GM21381 (cell line): ENCODE results near the gene HOXD13.
A peak's percentile ranks its signal among the peaks of the same experiment; 100 is the strongest.

Source experiments
- ATAC-seq: cut with Tn5 transposase; IDR thresholded peaks from one replicate; pipeline ENCODE4 v1.9.1; 2021; ENCODE audit warnings: mild to moderate bottlenecking, moderate library complexity; ENCODE audit not compliant: unreplicated experiment

HOXD13 gene

GRCh38 chr2:176093145-176093897 lies 800 bp downstream of the HOXD13 start:
- no peak for ATAC-seq

DNA sequence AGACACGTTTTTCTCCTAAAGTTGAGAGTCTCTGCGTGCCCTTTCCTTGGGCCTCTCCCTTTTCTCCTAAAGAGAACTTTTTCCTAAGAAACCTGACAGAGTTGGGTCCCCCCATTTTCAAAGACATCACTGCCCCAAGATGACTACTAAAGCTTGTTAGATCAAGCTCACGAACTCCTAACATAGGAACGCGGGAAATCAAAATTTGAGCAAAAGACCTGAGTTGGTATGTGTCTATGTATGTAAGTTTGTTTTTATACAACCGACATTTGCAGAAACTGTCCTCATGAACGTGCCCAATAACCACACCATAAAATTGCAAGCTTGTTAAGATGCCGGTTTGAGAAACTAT lies 1.4 kb downstream of the HOXD13 start:
- ATAC-seq, result no peak

DNA sequence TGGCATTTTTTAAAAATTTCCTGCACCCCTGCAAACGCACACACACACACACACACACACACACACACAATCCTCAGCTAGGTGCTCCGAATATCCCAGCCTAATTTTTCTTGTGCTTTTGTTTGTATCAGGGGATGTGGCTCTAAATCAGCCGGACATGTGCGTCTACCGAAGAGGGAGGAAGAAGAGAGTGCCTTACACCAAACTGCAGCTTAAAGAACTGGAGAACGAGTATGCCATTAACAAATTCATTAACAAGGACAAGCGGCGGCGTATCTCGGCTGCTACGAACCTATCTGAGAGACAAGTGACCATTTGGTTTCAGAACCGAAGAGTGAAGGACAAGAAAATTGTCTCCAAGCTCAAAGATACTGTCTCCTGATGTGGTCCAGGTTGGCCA lies 1.8 kb downstream of the HOXD13 start:
- no peak for ATAC-seq

- ATAC-seq, result no peak
These were observed 2.9 kb downstream of the HOXD13 start for GRCh38 chr2:176095421-176095820.

GRCh38 chr2:176096243-176096985 lies 3.9 kb downstream of the HOXD13 start:
- ATAC-seq, result no peak

GRCh38 chr2:176096986-176097819 lies 4.7 kb downstream of the HOXD13 start:
- peak; percentile 86 for ATAC-seq

- ATAC-seq, result no peak
These were observed 5.4 kb downstream of the HOXD13 start for GRCh38 chr2:176097820-176098365.

- no peak for ATAC-seq
These were observed 6.0 kb downstream of the HOXD13 start for GRCh38 chr2:176098366-176099158.

- ATAC-seq, result no peak
These were observed 6.7 kb downstream of the HOXD13 start for GRCh38 chr2:176099159-176099727.

- no peak for ATAC-seq
These were observed 7.4 kb downstream of the HOXD13 start, which contains the start of gene HOXD12 for GRCh38 chr2:176099728-176100546. Gene HOXD12 (plus strand): TSS chr2:176099795. CDS start chr2:176099802, 7 bp downstream.

DNA sequence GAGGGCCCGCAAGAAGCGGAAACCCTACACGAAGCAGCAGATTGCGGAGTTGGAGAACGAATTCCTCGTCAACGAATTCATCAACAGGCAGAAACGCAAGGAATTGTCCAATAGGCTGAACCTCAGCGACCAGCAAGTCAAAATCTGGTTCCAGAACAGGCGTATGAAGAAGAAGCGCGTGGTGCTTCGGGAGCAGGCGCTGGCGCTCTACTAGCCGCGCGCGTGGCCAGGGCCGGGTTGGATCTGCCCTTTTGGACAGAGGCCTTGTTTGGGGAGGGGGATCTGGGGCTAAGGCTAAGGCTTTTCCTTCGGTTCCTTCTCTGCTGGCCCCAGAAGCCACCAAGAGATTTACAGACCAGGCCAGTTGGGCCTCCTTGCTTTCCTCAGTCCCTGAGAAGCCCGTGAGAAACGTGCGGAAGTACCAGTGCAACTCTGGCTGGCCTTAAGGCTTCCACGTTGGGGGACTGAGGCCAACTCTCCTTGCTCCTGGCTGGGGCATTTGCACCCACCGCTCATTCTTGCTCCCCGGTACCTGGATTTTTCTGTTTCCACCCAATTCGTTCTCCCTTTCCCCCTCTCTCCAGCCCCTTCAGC lies 8.1 kb downstream of the HOXD13 start:
- no peak for ATAC-seq

GRCh38 chr2:176101216-176101830 lies 8.8 kb downstream of the HOXD13 start:
- ATAC-seq, result no peak

DNA sequence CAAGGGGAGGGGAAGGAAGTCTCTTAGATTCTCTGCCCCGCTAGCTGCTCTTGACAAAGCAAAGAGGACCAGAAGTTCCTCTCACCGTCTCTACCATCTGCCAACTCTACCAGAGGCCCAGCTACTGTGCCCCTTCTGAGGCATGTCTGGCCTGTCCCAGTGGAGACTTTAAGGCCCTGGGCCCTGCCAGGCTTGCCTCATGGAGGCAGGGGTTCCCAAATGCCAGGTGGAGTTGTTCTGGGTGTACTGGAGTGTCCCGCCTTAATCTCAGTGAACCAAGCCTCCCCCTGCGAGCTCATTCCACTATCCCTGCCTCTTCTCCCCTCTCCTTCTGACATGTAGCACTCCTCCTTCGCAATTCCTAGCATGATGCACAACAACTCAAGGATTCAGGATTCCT lies 9.3 kb downstream of the HOXD13 start:
- no peak for ATAC-seq

DNA sequence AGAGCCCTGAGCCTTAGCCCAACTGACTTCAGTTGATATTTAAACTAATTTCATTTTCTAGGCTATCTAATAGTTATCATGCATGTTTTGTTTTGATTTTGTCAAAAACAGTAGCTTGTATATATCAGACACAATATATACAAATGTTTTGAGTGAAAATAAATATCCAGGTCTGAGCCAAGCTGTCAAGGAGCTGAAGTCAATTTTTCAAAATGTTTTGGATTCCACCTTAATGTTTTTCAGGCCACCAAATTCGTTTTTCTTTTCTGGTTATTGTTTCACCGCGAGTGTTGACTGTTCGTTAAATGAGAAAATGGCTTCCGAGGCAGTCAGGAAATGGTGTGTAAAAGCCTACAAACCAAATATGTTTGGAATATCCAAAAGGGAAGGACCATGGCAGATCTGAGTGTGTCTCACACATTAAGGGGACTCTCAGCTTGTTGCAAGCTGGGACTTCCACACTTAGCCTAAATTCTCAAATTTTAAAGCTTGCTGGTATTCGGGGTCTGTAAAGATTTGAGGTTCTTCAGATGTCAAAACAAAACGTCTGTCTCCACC lies 9.9 kb downstream of the HOXD13 start:
- ATAC-seq, result no peak

GRCh38 chr2:176103194-176103593 lies 10.7 kb downstream of the HOXD13 start:
- ATAC-seq, result no peak

DNA sequence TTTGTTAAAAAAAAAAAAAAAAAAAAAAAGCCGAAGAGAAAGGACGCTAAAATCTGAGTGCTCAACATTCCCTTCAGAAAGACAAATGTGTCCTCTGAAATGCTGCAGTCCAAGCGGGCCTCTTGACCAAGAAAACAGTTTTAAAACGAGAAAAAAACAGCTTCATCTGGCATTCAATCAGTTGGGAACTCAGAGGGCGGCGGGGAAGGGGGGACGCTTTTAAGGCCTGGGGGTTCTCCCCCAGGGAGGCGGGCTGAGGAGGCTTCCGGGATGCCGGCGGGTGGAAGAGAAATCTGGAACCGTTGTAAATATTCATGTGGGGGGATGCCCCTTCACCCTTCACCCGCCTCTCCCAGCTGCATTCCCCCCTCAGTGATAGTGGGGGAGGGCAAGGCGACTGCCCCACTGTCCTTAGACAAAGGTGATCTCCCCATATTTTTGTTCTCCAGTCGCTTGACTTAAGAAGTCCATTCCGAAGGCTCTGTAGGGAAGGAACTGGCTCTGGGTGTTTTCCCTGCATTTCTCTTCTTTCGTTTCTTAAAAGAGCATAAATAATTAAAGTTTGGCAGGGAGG lies 11.3 kb downstream of the HOXD13 start:
- no peak for ATAC-seq

- ATAC-seq, result no peak
These were observed 12.0 kb downstream of the HOXD13 start for GRCh38 chr2:176104316-176105077.
